ENCODE results near the gene PON2. TPM values are rescaled to one million over a fixed set of nuclear protein-coding genes. Genes with fewer than 3 reads are reported as not detected.

The PON2 gene
- polyA plus RNA-seq, 3 donors: 18.2 to 47.8 (median 22.6) TPM

DNA sequence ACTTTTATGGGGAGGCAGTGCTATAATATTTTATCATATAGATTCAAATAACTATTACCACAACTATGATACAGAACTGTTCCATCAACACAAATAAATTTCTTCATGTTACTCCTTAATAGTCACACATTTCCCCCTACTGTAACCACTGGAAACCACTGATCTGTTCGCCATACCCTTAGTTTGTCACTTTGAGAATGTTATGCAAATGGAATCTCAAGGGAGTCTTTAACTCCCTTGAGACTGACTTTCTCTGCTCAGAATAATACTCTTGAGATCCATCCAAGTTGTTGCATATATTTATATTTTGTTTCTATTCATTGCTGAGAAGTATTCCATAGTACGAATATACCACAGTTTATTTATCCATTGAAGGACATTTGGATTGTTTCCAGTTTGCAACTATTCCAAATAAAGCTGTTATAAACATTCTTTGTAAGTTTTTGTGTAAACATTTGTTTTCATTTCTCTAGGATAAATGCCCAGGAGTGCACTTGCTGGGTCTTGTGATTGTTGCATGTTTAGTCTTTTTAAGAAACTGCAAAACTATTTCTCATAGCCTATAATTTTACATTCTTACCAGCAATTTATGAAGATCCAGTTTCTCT, 19.7 kb upstream of the PON2 start:
- WGBS, 3 donors: 56 to 77% (median 76%) methylated on average over 2 of the region's 2 CpGs
- H3K27ac ChIP-seq (ENCODE audit: low read depth, low read length): no peak overlapping the region

DNA sequence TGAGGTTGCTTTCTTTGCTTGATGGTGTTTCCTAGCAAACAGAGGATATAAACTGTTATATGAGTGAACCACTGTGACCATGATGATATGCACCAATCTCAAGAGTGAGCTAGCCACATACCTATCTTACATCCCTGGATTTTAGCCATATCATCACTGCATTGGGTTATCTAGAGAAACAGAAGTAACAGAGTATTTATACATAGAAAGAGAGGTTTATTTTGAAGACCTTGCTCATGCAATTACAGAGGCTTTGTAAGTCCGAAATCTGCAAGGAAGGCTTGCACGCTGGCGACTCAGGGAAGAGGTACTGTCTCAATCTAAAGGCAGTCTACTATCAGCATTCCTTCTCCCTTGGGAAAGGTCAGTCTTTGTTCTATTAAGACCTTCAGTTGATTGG, 11.8 kb upstream of the PON2 start:
- H3K27ac ChIP-seq (ENCODE audit: low read depth, low read length): no peak overlapping the region
- 95 to 96% (median 95%) methylated on average over 3 of the region's 3 CpGs for WGBS, 3 donors

DNA sequence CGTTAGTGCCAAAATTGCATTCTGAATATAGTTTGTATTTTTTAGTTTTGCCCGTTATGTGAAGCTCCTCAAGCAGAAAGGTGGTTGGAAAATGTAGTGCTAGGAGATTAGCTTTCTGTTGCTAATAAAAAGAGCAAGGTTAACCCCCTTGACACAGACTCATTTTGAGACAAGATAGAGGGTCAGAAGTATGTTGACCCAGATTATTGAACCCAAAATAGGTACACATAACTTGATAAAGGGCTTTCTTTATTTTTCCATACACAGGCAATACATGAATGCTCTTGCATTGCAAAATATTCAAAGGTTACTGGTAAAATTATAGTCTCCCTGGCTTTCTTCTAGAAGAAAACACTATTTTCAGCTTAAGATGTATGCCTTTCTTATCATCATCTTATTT, 10.0 kb upstream of the PON2 start:
- 76 to 81% (median 77%) methylated on average over 2 of the region's 2 CpGs for WGBS, 3 donors

DNA sequence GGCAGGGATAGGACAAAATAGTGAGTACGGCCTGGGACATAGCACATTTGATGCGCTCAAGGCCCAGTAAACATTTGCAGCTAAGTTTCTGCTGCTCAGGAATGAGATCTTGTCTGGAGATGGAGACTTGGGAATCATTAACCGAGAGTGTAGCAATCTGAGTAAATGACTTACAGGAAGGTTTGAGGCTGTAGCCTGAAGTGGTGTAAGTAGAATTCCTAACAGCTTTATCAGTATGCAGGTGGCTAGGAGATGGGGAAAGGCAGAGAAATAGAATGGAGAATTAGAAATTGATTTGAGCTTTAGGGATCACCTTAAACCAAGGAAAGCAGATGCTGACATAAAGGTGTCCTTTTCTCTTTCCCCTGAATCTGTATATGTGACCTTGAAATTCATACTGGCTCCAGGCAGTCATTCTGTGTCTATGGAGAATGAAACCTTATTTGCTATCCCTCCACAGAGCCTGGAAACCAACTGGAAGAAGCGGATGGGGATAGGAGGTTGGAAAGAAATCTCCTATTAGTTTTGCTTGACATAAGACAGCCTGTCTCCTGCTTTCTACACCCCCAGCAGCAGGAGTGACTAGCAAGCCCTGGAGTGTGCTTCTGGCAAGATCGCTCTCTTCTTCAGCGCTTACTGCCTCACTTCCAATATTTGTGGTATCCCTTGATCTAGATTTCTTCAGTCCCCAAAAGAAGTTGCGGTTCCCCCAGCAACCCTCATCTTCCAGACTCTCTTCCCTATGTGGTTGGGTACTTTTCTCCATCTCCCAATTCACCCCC, 6.4 kb upstream of the PON2 start:
- WGBS, 3 donors: 62 to 94% (median 79%) methylated on average over 7 of the region's 7 CpGs
- no peak overlapping the region for H3K27ac ChIP-seq (ENCODE audit: low read depth, low read length)

More for the DNA sequence above, 10.0 kb upstream of the PON2 start:
- H3K27ac ChIP-seq (ENCODE audit: low read depth, low read length): no peak overlapping the region

DNA sequence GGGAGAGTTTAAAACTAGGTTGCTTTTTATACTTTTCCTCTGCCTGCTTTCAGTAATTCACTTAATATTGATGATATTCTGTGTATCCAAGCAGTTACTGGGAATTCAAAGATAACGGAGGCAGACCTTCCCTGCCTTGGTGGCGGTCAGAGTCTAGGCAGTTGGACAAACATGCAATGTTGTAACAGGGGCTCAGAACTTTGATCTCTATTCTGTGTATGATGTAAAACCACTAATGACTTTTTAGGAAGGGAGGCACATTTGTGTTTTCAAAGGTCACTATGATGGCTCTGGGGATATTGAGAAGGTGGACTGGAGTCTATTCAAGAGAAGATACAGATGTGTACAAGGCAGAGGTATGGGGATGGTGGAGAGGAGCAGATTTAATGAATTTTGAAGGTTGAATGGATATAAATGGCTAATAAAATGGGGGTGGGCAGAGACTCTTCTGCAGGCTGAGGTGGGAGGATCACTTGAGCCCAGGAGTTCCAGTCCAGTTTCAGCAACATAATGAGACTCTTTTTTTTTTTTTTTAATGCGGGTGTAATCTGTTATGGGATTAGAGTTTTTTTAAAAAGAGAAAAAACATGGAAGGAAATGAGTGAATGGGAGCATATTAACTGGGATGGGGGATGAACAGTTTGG, 5.7 kb upstream of the PON2 start:
- no peak overlapping the region for H3K27ac ChIP-seq (ENCODE audit: low read depth, low read length)
- whole genome bisulfite sequencing, 3 donors: 68 to 88% (median 74%) methylated on average over 2 to 3 of the region's 3 CpGs

DNA sequence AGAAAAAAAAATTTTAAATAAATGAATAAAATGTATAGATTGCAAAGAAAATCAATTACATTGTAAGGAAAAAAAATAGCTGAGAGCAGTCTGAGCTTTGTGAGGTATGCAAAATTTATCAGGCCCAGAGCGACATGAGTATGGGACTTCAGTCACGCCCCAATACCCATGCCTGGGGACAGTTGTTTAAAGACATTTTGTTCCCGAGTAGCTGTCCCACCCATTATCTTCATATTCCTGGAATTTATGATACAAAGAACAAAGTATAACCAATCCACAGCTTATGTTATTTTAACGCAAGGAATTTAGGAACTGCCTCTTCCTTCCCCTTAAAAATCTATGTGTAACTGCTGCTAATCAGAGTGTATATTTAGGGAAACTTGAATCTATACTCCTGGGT, 1.6 kb upstream of the PON2 start:
- WGBS, 3 donors: 74 to 81% (median 80%) methylated on average over 4 of the region's 4 CpGs
- H3K27ac ChIP-seq (ENCODE audit: low read depth, low read length): no peak overlapping the region

DNA sequence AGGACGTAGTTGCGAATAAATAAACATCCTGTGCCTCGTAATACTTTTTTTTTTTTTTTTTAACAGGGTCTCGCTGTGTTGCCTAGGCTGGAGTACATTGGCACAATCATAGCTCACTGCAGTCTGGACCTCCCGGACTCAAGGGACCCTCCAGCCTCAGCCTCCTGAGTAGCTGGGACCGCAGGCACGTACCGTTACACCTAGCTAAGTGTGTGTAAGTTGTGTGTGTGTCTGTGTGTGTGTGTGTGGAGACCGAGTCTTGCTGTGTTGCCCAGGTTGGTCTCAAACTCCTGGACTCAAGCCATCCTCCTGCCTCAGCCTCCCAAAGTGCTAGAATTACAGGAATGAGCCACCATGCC, 573 bp upstream of the PON2 start:
- 46 to 53% (median 48%) methylated on average over 9 of the region's 9 CpGs for WGBS, 3 donors
- H3K27ac ChIP-seq (ENCODE audit: low read depth, low read length): no peak overlapping the region

DNA sequence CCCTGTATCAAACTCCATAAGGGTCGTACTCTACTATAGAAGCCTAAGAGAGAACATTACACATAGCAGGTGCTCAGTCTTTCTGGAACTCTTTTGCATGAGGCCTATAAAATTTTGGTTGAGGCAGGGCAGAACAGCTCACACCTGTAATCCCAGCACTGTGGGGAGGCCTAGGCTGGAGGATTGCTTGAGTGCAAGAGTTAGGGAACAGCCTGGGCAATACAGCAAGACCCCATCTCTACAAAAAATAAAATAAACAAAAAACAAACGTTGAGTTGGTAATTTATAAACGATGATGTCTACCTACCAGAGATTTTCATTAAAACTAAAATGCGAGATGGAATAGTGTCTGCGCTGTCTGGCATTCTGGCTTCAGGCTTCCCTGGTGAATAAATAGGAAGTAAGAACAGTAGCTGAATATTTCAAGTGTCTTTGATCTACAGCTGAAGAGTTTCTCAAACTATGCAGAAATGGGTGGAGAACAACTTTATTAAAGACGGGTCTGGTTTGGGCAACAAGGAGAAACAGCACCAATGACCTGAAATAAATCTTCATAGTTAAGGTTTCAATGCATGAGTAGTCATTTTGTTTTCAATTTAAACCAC, 774 bp downstream of the PON2 start:
- H3K27ac ChIP-seq (ENCODE audit: low read depth, low read length): no peak overlapping the region
- 44 to 54% (median 45%) methylated on average over 6 of the region's 6 CpGs for WGBS, 3 donors

DNA sequence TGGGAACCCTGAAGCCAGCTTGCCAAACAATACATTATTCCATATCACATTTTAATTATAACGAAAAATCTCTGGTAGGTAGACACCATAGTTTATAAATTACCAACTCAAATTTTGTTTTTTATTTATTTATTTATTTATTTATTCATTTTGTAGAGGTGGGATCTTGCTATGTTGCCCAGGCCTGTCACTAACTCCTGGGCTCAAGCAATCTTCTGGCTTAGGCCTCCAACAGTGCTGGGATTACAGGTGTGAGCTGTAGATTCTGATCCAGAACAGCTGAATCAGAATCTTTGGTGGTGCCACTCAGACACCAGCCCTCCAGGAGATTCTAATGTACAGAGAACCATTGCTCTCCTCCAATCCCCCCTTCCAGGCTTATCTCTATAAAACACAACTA, 1.7 kb downstream of the PON2 start:
- 86 to 98% (median 98%) methylated on average over 1 of the region's 1 CpG for WGBS, 3 donors
- H3K27ac ChIP-seq (ENCODE audit: low read depth, low read length): no peak overlapping the region

DNA sequence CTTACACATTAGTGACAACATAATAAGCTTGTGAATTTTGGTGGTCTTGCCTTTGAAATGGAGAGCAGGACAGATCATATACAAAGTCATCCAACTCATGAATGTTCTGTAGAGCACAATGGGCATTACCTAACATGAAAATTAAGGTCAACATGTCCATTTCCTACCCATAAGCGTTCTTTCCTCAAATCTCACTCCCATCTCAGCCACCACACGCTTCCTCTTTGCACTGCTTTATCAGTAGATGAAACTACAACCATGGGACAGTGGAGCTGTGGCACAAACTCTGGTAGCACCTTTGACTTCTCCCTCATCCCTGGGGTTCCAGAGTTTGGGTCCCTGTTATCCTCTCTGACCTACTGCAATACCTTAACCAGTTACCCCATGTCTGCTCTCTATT, 2.2 kb downstream of the PON2 start:
- WGBS, 3 donors: 74 to 86% (median 76%) methylated on average over 2 of the region's 2 CpGs
- no peak overlapping the region for H3K27ac ChIP-seq (ENCODE audit: low read depth, low read length)

DNA sequence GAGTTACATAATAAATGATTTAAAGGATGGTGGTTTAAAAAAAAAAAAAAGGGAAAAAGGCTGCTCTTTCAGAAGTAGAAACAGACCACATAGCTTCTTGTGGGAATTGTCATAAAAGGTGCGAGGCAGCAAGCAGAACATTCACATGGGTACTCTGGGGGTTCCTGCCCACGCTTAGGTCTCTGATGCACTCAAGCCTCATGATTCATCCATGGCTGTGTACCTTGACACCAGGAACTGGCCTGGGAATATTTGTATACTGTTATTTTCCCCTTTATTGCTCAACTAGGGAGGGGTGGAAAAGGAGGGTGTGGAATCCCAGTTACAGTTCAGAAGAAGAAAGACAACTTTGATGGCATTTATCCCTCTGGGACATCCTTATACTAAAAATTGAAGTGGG, 4.0 kb downstream of the PON2 start:
- H3K27ac ChIP-seq (ENCODE audit: low read depth, low read length): no peak overlapping the region
- WGBS, 3 donors: 80 to 91% (median 88%) methylated on average over 2 of the region's 2 CpGs

DNA sequence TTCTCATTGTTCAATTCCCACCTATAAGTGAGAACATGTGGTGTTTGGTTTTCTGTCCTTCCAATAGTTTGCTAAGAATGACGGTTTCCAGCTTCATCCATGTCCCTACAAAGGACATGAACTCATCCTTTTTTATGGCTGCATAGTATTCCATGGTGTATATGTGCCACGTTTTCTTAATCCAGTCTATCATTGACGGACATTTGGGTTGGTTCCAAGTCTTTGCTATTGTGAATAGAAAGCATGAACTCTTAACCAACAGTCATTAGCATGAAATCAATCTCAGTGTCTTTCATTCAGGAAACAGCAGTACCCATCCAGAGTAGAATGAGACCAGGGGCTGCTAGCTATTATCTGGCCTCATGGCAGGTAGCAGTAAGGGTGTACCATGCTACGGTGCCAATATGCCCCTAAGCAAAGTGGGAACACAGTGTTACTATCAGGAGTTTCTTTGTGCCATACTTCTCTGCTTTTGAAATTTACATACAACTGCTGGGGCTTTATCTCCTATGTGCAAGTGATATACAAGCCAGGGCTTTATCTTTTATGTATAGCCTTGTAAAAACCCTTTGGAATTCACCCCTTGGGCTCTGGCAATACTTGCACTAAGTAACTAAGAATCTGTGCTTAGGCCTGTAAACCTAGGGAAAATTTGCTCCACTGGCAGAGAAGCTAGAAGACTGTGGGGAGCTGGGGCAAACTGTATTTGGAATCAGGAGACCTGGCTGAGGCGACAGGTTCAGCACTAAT, 5.4 kb downstream of the PON2 start:
- no peak overlapping the region for H3K27ac ChIP-seq (ENCODE audit: low read depth, low read length)
- 69 to 87% (median 74%) methylated on average over 5 of the region's 5 CpGs for WGBS, 3 donors

DNA sequence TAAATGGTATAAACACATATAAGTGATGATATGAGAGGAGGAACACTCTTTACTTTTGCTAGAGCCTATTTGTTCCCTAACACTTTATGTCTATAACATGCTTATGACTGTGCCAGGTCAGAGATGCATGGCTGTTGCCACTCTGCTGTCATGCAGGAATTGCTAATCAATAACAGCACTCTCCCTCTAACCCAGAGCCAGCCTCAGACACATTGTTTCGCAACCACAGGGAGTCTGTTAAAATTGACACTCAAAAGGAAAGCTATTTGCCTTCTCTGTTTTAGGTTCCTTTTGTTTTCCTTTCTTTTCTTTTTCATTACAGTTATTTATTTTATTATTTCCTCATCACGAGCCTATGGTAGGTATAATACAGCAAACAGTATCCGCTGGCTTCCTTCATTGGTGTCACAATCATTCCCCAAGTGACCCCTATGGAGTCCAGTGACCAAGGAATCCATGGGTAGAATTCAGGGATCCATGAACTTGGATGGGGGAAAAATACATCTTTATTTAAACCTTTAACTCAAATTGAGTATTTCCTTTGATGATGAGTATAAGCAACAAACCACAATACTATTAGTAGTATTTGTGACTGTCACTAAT, 6.8 kb downstream of the PON2 start:
- 81 to 91% (median 89%) methylated on average over 3 of the region's 3 CpGs for WGBS, 3 donors
- H3K27ac ChIP-seq (ENCODE audit: low read depth, low read length): no peak overlapping the region

DNA sequence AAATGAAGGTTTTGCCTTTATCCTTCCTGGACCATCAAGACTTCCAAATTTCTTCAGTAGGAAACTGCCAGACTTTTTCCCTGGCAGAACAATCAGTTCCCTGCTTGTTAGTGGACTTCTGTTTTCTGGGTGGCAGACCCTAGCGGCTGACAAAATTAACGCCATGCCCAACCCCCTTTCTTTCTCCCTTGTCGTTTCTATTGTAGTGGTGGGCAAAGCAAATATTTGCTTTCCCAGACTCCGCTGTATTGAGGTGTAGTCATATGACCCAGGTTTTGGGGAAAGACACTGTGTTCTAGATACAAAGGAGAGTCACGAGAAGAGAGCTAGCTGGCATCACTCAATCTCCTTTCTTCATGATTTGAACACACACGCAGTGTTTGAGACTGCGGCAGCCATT, 7.7 kb downstream of the PON2 start:
- H3K27ac ChIP-seq (ENCODE audit: low read depth, low read length): no peak overlapping the region
- 87 to 93% (median 91%) methylated on average over 7 of the region's 7 CpGs for WGBS, 3 donors

DNA sequence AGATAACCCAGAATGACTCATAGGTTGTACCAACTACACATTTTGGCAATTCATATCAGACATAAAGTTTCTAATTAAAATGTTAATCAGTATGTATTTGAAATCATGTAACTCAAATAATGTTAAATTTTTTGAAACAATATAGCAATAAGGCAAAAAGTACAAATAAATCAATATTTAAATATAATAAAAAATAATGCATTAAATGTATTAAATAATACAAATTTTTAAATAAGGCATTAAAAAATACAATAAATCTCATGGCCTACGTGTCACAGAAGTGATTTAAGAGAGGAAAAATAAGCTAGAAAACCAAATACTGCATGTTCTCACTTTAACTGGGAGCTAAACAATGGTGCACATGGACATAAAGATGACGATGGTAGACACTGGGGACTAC, 9.1 kb downstream of the PON2 start:
- no peak overlapping the region for H3K27ac ChIP-seq (ENCODE audit: low read depth, low read length)
- WGBS, 3 donors: 77 to 92% (median 87%) methylated on average over 2 of the region's 2 CpGs

DNA sequence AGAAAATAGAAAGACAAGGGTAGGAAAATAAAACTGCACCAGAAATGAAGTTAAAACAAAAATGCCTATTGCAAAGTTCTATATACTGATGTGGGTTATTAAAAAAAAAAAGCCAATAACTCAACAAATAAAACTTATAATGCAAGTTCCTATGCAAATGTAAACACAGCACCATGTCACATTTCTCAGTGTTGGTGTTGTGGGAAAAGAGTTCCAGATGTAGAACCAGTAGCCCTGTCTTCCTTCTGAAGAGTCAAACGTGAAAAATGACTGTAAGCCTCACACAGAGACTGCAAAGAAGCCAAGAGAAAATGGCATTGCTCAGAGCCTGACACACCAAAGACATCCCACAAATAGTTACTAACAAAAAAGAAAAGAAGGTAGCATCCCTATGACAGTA, 10.1 kb downstream of the PON2 start:
- H3K27ac ChIP-seq (ENCODE audit: low read depth, low read length): no peak overlapping the region
- WGBS, 3 donors: 60 to 78% (median 71%) methylated on average over 1 of the region's 1 CpG

DNA sequence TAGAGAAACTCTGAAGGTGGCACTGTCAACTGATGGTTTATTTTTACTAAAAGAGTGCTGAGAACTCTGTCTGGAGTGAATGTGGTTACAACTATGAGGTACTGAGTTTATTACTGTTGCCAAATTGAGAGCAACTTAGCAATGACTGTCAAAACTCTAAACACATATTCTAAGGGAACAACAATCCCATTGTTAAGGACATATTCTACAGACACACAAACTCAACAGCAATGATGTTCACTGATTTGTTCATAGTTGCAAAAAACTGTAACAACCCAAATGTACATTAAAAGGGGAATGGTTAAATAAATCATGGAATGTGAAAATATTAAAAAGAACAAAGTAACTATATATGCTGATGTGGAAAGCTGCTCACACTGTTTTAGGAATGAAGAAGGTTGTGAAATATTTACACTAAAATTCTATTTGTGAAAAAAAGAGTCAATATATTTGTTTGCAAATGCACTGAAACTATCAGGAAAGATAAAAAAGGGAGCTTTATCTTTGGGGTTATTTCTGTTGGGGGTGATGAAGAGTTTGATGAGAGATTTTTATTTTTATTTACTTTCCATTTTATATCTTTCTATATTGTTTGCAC, 12.9 kb downstream of the PON2 start:
- H3K27ac ChIP-seq (ENCODE audit: low read depth, low read length): no peak overlapping the region

Measured in adipose tissue (tissue), 3 donors.